ENCODE results near the gene MLLT3.

DNA sequence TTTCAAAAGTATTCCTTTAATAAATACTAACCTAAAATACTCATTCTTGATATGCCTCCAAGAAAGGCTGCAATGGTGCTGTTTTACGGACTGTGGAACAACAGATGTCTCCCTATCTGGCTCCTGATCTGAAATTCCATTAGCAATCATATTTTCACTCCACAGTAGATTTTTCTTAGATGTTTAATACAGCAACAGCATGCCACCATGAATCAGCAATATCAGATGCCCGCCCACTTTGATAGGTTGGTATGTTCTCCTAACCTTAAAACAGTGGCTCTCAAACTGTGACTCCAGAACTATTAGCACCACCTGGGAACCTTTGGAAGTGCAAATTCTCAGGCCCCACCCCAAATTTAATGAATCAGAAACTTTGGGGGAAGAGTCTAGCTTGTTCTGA, 110.2 kb downstream of the MLLT3 start:
- TF ChIP-seq, protein P1, sequence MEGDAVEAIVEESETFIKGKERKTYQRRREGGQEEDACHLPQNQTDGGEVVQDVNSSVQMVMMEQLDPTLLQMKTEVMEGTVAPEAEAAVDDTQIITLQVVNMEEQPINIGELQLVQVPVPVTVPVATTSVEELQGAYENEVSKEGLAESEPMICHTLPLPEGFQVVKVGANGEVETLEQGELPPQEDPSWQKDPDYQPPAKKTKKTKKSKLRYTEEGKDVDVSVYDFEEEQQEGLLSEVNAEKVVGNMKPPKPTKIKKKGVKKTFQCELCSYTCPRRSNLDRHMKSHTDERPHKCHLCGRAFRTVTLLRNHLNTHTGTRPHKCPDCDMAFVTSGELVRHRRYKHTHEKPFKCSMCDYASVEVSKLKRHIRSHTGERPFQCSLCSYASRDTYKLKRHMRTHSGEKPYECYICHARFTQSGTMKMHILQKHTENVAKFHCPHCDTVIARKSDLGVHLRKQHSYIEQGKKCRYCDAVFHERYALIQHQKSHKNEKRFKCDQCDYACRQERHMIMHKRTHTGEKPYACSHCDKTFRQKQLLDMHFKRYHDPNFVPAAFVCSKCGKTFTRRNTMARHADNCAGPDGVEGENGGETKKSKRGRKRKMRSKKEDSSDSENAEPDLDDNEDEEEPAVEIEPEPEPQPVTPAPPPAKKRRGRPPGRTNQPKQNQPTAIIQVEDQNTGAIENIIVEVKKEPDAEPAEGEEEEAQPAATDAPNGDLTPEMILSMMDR (IDR thresholded peaks at IDR 0.05; ENCODE audit: insufficient read depth, low read length, poor library complexity, severe bottlenecking) = no peak
- no peak for TF ChIP-seq EZH2phosphoT487 (conservative IDR thresholded peaks at IDR 0.05; ENCODE audit: low read length)

Data from SU-DHL-6 (cell line).